CD14-positive monocyte (primary cell): ENCODE results near the gene PLIN4. TPM values are rescaled to one million over a fixed set of nuclear protein-coding genes. Genes with fewer than 3 reads are reported as not detected.

Source experiments
- DNase-seq, 3 donors: peaks; one replicate each; pipeline ENCODE4 v3.0.0-alpha.2; 2011 to 2022
- H2AFZ ChIP-seq: 2 replicates; pipeline ENCODE4 v1.6.0; 2012; ENCODE audit warnings: mild to moderate bottlenecking, low read depth, low read length, inconsistent platforms; ENCODE audit not compliant: insufficient read depth, poor library complexity, severe bottlenecking
- H3K27ac ChIP-seq, 2 donors: 1 replicate in 1 of 2; 2 replicates in 1 of 2; pipeline ENCODE4 v1.5.1; 2012 to 2013; ENCODE audit warnings: low read length in 2 of 2, control low read depth in 1 of 2, inconsistent platforms in 1 of 2, low read depth in 1 of 2, mild to moderate bottlenecking in 1 of 2
- H3K27me3 ChIP-seq, 2 donors: one replicate each; pipeline versions ENCODE4 v1.6.0 to v1.6.1; 2011 to 2013; ENCODE audit warnings: low read length in 2 of 2; ENCODE audit not compliant: control insufficient read depth in 2 of 2, insufficient read depth in 2 of 2
- H3K36me3 ChIP-seq, 2 donors: replicated peaks in 1 of 2; 1 replicate in 1 of 2; 2 replicates in 1 of 2; pipeline versions ENCODE4 v1.5.1 to v1.6.1; 2012 to 2013; ENCODE audit warnings: low read length in 2 of 2, control low read depth in 1 of 2, inconsistent platforms in 1 of 2, mild to moderate bottlenecking in 1 of 2; ENCODE audit not compliant: insufficient read depth in 2 of 2, control insufficient read depth in 1 of 2
- H3K4me1 ChIP-seq, 2 donors: 1 replicate in 1 of 2; 2 replicates in 1 of 2; pipeline versions ENCODE4 v1.5.1 to v1.6.1; 2012 to 2013; ENCODE audit warnings: low read length in 2 of 2, control low read depth in 1 of 2, inconsistent platforms in 1 of 2, mild to moderate bottlenecking in 1 of 2, moderate library complexity in 1 of 2; ENCODE audit not compliant: insufficient read depth in 2 of 2, control insufficient read depth in 1 of 2
- H3K4me2 ChIP-seq: replicated peaks from 2 replicates; pipeline ENCODE3; 2012; ENCODE audit warnings: low read length, moderate library complexity, mild to moderate bottlenecking; ENCODE audit not compliant: poor library complexity, severe bottlenecking; ENCODE audit errors: extremely low read depth
- H3K4me3 ChIP-seq, 3 experiments: fragments of 200-600 bp in 1 of 3; sonication (generic) in 1 of 3; replicated peaks in 1 of 3; 1 replicate in 2 of 3; 2 replicates in 1 of 3; pipeline ENCODE4 v1.5.1; 2011 to 2013; ENCODE audit warnings: low read length in 3 of 3, mild to moderate bottlenecking in 3 of 3, control low read depth in 2 of 3, low read depth in 2 of 3, inconsistent platforms in 1 of 3, moderate library complexity in 1 of 3
- H3K79me2 ChIP-seq: 2 replicates; pipeline ENCODE4 v1.6.0; 2012; ENCODE audit warnings: mild to moderate bottlenecking, control low read depth, inconsistent platforms, low read length, moderate library complexity; ENCODE audit not compliant: insufficient read depth
- H3K9ac ChIP-seq: 2 replicates; pipeline ENCODE4 v1.6.0; 2017; ENCODE audit warnings: low read length, mild to moderate bottlenecking; ENCODE audit not compliant: insufficient read depth, poor library complexity, severe bottlenecking
- H3K9me3 ChIP-seq, 2 donors: replicated peaks in 1 of 2; 1 replicate in 1 of 2; 2 replicates in 1 of 2; pipeline versions ENCODE4 v1.5.1 to v1.6.1; 2012 to 2013; ENCODE audit warnings: low read length in 2 of 2, control low read depth in 1 of 2; ENCODE audit not compliant: control insufficient read depth in 1 of 2, insufficient read depth in 1 of 2
- H4K20me1 ChIP-seq: 2 replicates; pipeline ENCODE4 v1.6.0; 2012; ENCODE audit warnings: mild to moderate bottlenecking, low read length, control low read depth, moderate library complexity; ENCODE audit not compliant: insufficient read depth
- H3K27ac Mint-ChIP-seq, 7 donors: one replicate each; pipeline ENCODE4 v1.8.0; 2020; ENCODE audit warnings: mild to moderate bottlenecking in 7 of 7, mixed read lengths in 7 of 7, moderate library complexity in 6 of 7, inconsistent platforms in 2 of 7
- H3K27me3 Mint-ChIP-seq, 3 donors: one replicate each; pipeline ENCODE4 v1.8.0; 2021 to 2022; ENCODE audit warnings: low read depth in 3 of 3, mild to moderate bottlenecking in 3 of 3, mixed read lengths in 3 of 3, moderate library complexity in 3 of 3, inconsistent platforms in 1 of 3
- H3K36me3 Mint-ChIP-seq, 2 donors: one replicate each; pipeline ENCODE4 v1.8.0; 2020; ENCODE audit warnings: mixed read lengths in 2 of 2, inconsistent platforms in 1 of 2, mild to moderate bottlenecking in 1 of 2
- H3K4me1 Mint-ChIP-seq: one replicate; pipeline ENCODE4 v1.8.0; 2020; ENCODE audit warnings: mild to moderate bottlenecking, mixed read lengths
- H3K4me3 Mint-ChIP-seq, 2 donors: one replicate each; pipeline ENCODE4 v1.8.0; 2020; ENCODE audit warnings: mild to moderate bottlenecking in 2 of 2, mixed read lengths in 2 of 2, moderate library complexity in 1 of 2
- H3K9me3 Mint-ChIP-seq, 7 donors: one replicate each; pipeline ENCODE4 v1.8.0; 2020 to 2022; ENCODE audit warnings: mixed read lengths in 7 of 7, mild to moderate bottlenecking in 6 of 7, moderate library complexity in 6 of 7, inconsistent platforms in 2 of 7
- WGBS: methylation state at CpG from one replicate; pipeline ENCODE4 v1.1.5; 2013; ENCODE audit warnings: missing lambda C conversion rate; ENCODE audit not compliant: insufficient coverage; 5-methylcytosine and 5-hydroxymethylcytosine counted together
- intact Hi-C, 2 donors: fragments of 100-400 bp; cut with micrococcal nuclease; formaldehyde crosslinking; loops; one replicate each; pipeline versions ENCODE4 v1.15.0 to v1.15.1; 2023
- polyA plus RNA-seq, 3 donors: library from polyadenylated mRNA; depleted of rRNA in 1 of 3; unstranded in 2 of 3; stranded (reverse) in 1 of 3; fragments of 300-500 nt in 2 of 3; fragments of >200 nt in 1 of 3; fragmentation: Illumina TruSeq in 2 of 3; gene quantifications; 1 replicate in 2 of 3; 2 replicates in 1 of 3; pipeline ENCODE4 v1.2.3, GENCODE V29; 2012 to 2021
- TF ChIP-seq, protein P1 (sequence below): fragments of 200-600 bp; IDR thresholded peaks from one replicate; pipeline ENCODE4 v1.8.0; 2022; ENCODE audit warnings: antibody characterized with exemption, mild to moderate bottlenecking

Gene PLIN4
- polyA plus RNA-seq, 3 donors = 0.05 to 0.19 TPM; not detected in 1

DNA sequence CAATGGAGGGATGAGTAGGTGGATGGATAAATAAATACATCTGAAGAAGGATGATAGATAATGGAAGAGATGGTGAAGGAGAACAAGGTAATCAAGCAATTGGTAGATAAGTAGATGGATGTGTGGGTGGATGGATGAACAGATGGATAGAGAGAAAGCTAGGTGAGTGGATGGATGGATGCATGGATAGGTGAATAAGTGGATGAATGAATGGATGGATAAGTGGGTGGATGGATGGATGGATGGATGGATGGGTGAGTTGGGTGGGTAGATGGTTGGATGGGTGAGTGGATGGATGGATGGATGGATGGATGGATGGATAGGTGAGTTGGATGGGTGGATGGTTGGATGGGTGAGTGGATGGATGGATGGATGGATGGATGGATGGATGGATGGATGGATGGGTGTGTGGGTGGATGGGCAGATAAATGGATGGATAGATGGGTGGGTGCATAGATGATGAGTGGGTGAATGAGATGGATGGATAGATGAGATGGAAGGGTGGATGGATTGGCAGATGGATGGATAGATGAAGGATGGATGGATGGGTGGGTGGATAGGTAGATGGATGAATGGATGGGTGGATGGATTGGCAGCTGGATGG, 34.9 kb upstream of the PLIN4 start:
- Histone ChIP-seq H3K4me2 (no peak overlapping the region), H3K4me3 (no peak overlapping the region), H3K9ac (no peak overlapping the region), H3K27ac (no peak overlapping the region), H3K79me2 (no peaks in the 10 kb centered on the region), H4K20me1 (no peaks in the 10 kb centered on the region), H3K27me3 (no peaks in the 10 kb centered on the region), H2AFZ (no peak overlapping the region), H3K9me3 (no peaks in the 10 kb centered on the region), H3K4me1 (peaks cover 17 to 26% of the 10 kb centered on the region in 2 donors), H3K36me3 (no peaks in the 10 kb centered on the region)
- intact Hi-C loops = no loop called here
- H3K36me3 Mint-ChIP-seq = peaks cover 7% of the 10 kb centered on the region in 2 donors
- peaks cover 0 to 11% (median 0%) of the 10 kb centered on the region in 7 donors for H3K9me3 Mint-ChIP-seq
- TF ChIP-seq, protein P1, sequence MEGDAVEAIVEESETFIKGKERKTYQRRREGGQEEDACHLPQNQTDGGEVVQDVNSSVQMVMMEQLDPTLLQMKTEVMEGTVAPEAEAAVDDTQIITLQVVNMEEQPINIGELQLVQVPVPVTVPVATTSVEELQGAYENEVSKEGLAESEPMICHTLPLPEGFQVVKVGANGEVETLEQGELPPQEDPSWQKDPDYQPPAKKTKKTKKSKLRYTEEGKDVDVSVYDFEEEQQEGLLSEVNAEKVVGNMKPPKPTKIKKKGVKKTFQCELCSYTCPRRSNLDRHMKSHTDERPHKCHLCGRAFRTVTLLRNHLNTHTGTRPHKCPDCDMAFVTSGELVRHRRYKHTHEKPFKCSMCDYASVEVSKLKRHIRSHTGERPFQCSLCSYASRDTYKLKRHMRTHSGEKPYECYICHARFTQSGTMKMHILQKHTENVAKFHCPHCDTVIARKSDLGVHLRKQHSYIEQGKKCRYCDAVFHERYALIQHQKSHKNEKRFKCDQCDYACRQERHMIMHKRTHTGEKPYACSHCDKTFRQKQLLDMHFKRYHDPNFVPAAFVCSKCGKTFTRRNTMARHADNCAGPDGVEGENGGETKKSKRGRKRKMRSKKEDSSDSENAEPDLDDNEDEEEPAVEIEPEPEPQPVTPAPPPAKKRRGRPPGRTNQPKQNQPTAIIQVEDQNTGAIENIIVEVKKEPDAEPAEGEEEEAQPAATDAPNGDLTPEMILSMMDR = no peak
- H3K4me1 Mint-ChIP-seq = peaks cover 20% of the 10 kb centered on the region
- no peak for DNase-seq
- H3K27me3 Mint-ChIP-seq = peaks cover 2 to 5% (median 2%) of the 10 kb centered on the region in 3 donors
- no peak overlapping the region for H3K4me3 Mint-ChIP-seq
- no peak overlapping the region for H3K27ac Mint-ChIP-seq

DNA sequence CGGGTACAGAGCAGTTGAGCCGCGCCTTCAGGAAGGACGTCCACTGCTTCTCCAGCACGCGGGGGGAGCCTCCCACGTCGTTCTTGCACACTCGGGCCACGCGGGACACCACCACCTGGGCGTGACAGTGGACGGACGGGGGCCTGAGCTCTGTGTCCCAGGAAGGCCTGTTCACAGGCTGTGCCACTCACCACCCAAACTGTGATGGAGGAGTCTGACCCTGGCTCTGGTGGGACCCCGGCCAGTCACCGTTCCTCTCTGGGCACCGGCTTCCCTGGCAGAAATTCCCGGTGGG, 34.2 kb upstream of the PLIN4 start:
- TF ChIP-seq, protein P1 = no peak
- no peak for DNase-seq
- Histone ChIP-seq H3K9ac (no peak overlapping the region), H3K27ac (no peak overlapping the region), H3K4me1 (peaks cover 18 to 27% of the 10 kb centered on the region in 2 donors), H3K36me3 (no peaks in the 10 kb centered on the region), H3K27me3 (no peaks in the 10 kb centered on the region), H4K20me1 (no peaks in the 10 kb centered on the region), H3K4me2 (no peak overlapping the region), H3K79me2 (no peaks in the 10 kb centered on the region), H3K9me3 (no peaks in the 10 kb centered on the region), H2AFZ (no peak overlapping the region), H3K4me3 (no peak overlapping the region)
- Mint-ChIP-seq H3K36me3 (peaks cover 7 to 9% of the 10 kb centered on the region in 2 donors), H3K27me3 (peaks cover 2 to 7% (median 2%) of the 10 kb centered on the region in 3 donors), H3K9me3 (peaks cover 0 to 11% (median 0%) of the 10 kb centered on the region in 7 donors), H3K4me3 (no peak overlapping the region), H3K27ac (no peak overlapping the region), H3K4me1 (peaks cover 24% of the 10 kb centered on the region)
- WGBS = 84% methylated on average over 12 of the region's 18 CpGs
- intact Hi-C loops = no loop called here
